ENCODE data around the gene MALRD1. TPM values are rescaled to one million over a fixed set of nuclear protein-coding genes. Genes with fewer than 3 reads are reported as not detected.

MALRD1 gene
- total and polyA plus RNA-seq, 2 experiments from 2014 or later = 0.49 to 0.57 TPM

DNA sequence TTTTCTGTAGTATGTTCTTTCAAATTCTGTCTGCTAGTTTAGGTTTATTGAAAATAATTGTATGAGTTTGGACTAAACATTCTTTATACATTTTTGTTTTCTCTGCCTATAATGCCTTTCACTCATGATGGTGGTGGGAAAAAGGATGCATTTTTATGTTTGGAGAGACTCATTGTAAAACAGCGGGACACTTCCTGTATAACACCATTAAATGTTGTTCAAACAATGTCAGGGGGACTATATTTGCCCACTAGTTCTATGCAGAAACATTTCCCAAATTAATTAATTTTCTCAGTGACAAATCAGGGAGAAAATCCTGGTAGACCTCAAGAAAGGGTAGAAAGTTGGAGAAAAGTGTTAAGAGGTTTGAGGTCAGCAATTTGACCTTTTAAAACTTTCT, 207.7 kb downstream of the MALRD1 start:
- no peaks in the 10 kb centered on the region for H3K27me3 ChIP-seq
- no peaks in the 10 kb centered on the region for H3K36me3 ChIP-seq
- H3K27ac ChIP-seq = no peak overlapping the region
- no peak overlapping the region for H3K4me3 ChIP-seq
- TF ChIP-seq, protein P1, sequence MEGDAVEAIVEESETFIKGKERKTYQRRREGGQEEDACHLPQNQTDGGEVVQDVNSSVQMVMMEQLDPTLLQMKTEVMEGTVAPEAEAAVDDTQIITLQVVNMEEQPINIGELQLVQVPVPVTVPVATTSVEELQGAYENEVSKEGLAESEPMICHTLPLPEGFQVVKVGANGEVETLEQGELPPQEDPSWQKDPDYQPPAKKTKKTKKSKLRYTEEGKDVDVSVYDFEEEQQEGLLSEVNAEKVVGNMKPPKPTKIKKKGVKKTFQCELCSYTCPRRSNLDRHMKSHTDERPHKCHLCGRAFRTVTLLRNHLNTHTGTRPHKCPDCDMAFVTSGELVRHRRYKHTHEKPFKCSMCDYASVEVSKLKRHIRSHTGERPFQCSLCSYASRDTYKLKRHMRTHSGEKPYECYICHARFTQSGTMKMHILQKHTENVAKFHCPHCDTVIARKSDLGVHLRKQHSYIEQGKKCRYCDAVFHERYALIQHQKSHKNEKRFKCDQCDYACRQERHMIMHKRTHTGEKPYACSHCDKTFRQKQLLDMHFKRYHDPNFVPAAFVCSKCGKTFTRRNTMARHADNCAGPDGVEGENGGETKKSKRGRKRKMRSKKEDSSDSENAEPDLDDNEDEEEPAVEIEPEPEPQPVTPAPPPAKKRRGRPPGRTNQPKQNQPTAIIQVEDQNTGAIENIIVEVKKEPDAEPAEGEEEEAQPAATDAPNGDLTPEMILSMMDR (IDR thresholded peaks at IDR 0.05; ENCODE audit: low read depth, low read length) = no peak
- H3K9me3 ChIP-seq (ENCODE audit: low read depth) = no peaks in the 10 kb centered on the region
- no peak for DNase-seq (ENCODE audit: low read depth in 1 of 2, low spot score in 1 of 2)
- no peaks in the 10 kb centered on the region for H3K4me1 ChIP-seq (ENCODE audit: low read depth)

DNA sequence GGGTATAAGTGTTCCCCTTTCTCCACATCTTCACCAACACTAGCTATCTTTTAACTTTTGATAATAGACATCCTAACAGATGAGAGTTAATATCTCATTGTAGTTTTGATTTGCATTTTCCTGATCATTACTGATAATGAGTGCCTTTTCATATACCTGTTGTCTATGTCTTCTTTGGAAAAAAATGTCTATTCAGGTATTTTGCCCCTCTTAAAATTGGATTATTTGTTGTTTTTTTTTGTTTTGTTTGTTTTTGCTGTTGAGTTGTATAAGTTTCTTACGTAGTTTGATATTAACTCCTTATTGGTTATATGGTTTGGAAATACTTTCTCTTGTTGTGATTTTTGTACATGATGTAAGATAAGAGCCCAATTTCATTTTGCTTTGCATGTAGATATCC, 214.7 kb downstream of the MALRD1 start:
- no peaks in the 10 kb centered on the region for H3K36me3 ChIP-seq
- DNase-seq (ENCODE audit: low read depth in 1 of 2, low spot score in 1 of 2) = no peak
- H3K4me1 ChIP-seq (ENCODE audit: low read depth) = no peaks in the 10 kb centered on the region
- no peaks in the 10 kb centered on the region for H3K27me3 ChIP-seq
- no peak overlapping the region for H3K4me3 ChIP-seq
- H3K9me3 ChIP-seq (ENCODE audit: low read depth) = no peaks in the 10 kb centered on the region
- TF ChIP-seq, protein P1 (IDR thresholded peaks at IDR 0.05; ENCODE audit: low read depth, low read length) = no peak
- no peak overlapping the region for H3K27ac ChIP-seq

DNA sequence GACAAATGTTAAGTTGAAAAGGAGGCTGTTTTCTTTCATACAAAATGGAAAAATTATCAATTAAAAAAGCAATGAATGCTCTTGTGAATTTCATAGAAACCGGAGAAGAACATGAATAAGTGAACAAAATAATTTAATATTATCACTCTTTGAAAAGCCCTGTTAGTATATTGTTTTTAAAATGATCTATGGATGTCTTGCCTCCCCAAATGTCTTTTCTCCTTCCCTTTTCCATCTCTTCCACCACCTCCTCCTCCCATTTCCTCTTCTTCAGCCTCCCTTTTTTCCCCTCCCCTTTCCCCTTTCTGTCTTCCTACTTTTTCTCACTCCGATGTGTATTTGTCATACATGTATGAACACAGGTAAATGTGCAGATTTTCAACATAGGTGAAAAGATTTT, 234.7 kb downstream of the MALRD1 start:
- TF ChIP-seq, protein P1 (IDR thresholded peaks at IDR 0.05; ENCODE audit: low read depth, low read length) = no peak
- H3K27me3 ChIP-seq = no peaks in the 10 kb centered on the region

DNA sequence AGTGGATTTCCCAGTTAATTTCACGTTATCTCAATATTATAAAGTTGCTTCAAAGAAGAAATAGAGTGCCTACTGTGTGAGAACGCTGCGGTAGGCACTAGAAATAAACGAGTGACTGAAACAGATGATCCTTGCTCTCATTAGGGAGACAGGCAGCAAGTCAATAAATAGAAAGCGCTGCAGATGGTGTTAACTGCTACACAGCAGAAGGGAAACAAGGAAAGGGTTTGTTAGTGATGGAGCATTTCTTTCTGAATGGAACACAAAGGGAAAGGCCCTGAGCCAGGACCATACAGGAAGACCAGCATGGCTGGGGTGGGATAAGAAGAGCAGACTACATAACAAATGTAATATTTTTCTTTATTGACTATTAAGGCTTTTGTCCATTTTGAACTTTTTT, 235.2 kb downstream of the MALRD1 start:
- DNase-seq (ENCODE audit: low read depth in 1 of 2, low spot score in 1 of 2) = no peak
- TF ChIP-seq, protein P1 (IDR thresholded peaks at IDR 0.05; ENCODE audit: low read depth, low read length) = no peak
- no peaks in the 10 kb centered on the region for H3K4me1 ChIP-seq (ENCODE audit: low read depth)
- no peak overlapping the region for H3K27ac ChIP-seq
- H3K27me3 ChIP-seq = no peaks in the 10 kb centered on the region
- H3K4me3 ChIP-seq = no peak overlapping the region
- H3K9me3 ChIP-seq (ENCODE audit: low read depth) = no peaks in the 10 kb centered on the region
- H3K36me3 ChIP-seq = no peaks in the 10 kb centered on the region

More for the DNA sequence above, 234.7 kb downstream of the MALRD1 start:
- Histone ChIP-seq H3K27ac (no peak overlapping the region), H3K9me3 (ENCODE audit: low read depth) (no peaks in the 10 kb centered on the region), H3K4me3 (no peak overlapping the region), H3K36me3 (no peaks in the 10 kb centered on the region), H3K4me1 (ENCODE audit: low read depth) (no peaks in the 10 kb centered on the region)
- DNase-seq (ENCODE audit: low read depth in 1 of 2, low spot score in 1 of 2) = no peak

DNA sequence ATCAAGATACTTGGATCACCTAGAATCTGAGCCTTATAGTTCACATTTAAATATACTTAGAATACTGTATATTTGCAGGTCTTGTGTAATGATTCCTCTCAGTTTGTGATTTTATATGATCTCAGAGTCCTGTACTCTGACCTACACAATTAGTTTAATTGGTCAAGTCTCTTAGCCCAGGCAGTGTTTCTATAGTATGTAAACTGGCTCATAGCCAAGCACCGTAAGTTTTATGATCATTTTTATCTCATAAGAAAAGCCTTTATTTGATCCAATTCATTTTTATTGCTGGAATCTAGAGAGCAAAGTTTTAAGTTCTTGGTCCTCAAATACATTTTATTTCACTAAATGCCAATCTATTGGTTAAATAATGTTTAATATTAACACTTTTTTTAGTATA, 242.2 kb downstream of the MALRD1 start:
- Histone ChIP-seq H3K4me1 (ENCODE audit: low read depth) (no peaks in the 10 kb centered on the region), H3K9me3 (ENCODE audit: low read depth) (no peaks in the 10 kb centered on the region), H3K4me3 (no peak overlapping the region), H3K27ac (no peak overlapping the region), H3K27me3 (no peaks in the 10 kb centered on the region), H3K36me3 (no peaks in the 10 kb centered on the region)
- DNase-seq (ENCODE audit: low read depth in 1 of 2, low spot score in 1 of 2) = no peak
- TF ChIP-seq, protein P1 (IDR thresholded peaks at IDR 0.05; ENCODE audit: low read depth, low read length) = no peak

DNA sequence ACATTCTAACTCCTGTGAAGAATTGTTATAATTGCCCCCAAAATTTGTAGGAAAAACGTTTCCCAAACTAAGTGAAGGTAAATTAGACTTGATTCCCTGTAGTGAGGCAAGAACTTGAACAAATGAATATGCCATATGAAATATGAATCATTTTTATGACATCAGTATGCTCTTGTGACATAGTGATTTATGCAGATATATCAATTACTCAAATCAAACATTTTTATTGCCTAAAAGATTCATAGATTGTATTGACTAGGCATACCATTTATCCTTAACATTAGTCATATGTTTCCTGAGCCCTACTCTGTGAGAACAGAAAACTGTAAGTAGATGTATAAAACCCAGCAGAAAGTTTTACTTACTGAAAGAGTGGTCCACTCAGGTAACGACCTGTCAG, 245.6 kb downstream of the MALRD1 start:
- no peaks in the 10 kb centered on the region for H3K4me1 ChIP-seq (ENCODE audit: low read depth)
- H3K36me3 ChIP-seq = no peaks in the 10 kb centered on the region
- no peak overlapping the region for H3K27ac ChIP-seq
- no peaks in the 10 kb centered on the region for H3K27me3 ChIP-seq
- no peak for DNase-seq (ENCODE audit: low read depth in 1 of 2, low spot score in 1 of 2)
- TF ChIP-seq, protein P1 (IDR thresholded peaks at IDR 0.05; ENCODE audit: low read depth, low read length) = no peak
- H3K4me3 ChIP-seq = no peak overlapping the region
- no peaks in the 10 kb centered on the region for H3K9me3 ChIP-seq (ENCODE audit: low read depth)
